IPS DF 4.7 (cell line): ENCODE measurements around the gene AAR2.

Experiments
- DNase-seq: peaks from one replicate; pipeline ENCODE4 v3.0.0-alpha.2; 2013; ENCODE audit warnings: low spot score; ENCODE audit errors: extremely low read depth

The AAR2 gene

GRCh38 chr20:36275441-36276189, 39.3 kb downstream of the AAR2 start:
- no peak for DNase-seq

GRCh38 chr20:36277546-36277945, 41.3 kb downstream of the AAR2 start:
- no peak for DNase-seq

GRCh38 chr20:36279362-36279761, 43.1 kb downstream of the AAR2 start:
- DNase-seq, result no peak

GRCh38 chr20:36279776-36280175, 43.5 kb downstream of the AAR2 start:
- DNase-seq, result no peak

GRCh38 chr20:36281785-36282380, 45.6 kb downstream of the AAR2 start:
- no peak for DNase-seq

- DNase-seq, result no peak
These were observed 48.5 kb downstream of the AAR2 start for GRCh38 chr20:36284751-36285150.

- no peak for DNase-seq
These were observed 49.6 kb downstream of the AAR2 start for GRCh38 chr20:36285746-36286447.

GRCh38 chr20:36297656-36298055, 61.4 kb downstream of the AAR2 start:
- DNase-seq, result no peak

GRCh38 chr20:36298061-36298460, 61.8 kb downstream of the AAR2 start:
- DNase-seq, result no peak

- no peak for DNase-seq
These were observed 62.6 kb downstream of the AAR2 start for GRCh38 chr20:36298795-36299339.

GRCh38 chr20:36299459-36299858, 63.2 kb downstream of the AAR2 start:
- no peak for DNase-seq

- no peak for DNase-seq
These were observed 65.3 kb downstream of the AAR2 start for GRCh38 chr20:36301359-36302119.

- DNase-seq, result no peak
These were observed 66.8 kb downstream of the AAR2 start for GRCh38 chr20:36303020-36303595.

GRCh38 chr20:36303831-36304230, 67.6 kb downstream of the AAR2 start:
- no peak for DNase-seq

- DNase-seq, result no peak
These were observed 68.7 kb downstream of the AAR2 start for GRCh38 chr20:36304786-36305495.

- no peak for DNase-seq
These were observed 69.6 kb downstream of the AAR2 start, which contains the start of gene DLGAP4 for GRCh38 chr20:36305602-36306551. TSS of gene DLGAP4 (plus strand) at chr20:36306339. CDS start at chr20:36431718, 125,379 bp downstream.
